Cardiac muscle cell (in vitro differentiated cells and primary cell): ENCODE data around the gene TUBA1A. TPM values are rescaled to one million over a fixed set of nuclear protein-coding genes. Genes with fewer than 3 reads are reported as not detected.
A peak's percentile ranks its signal among the peaks of the same experiment; 100 is the strongest.
"Not testable (repeated sequence)": the region's sequence is repeated elsewhere in the genome, so short reads cannot be mapped to it uniquely, and the experiment has no call there.

Source experiments
- DNase-seq, 2 donors: peaks; one replicate each; pipeline versions ENCODE4 v3.0.0 to v3.0.0-alpha.2; 2010 to 2017; ENCODE audit warnings: low read depth in 1 of 2, low spot score in 1 of 2
- H3K27ac ChIP-seq: fragments of 200-600 bp; sonication (generic); 2 replicates; pipeline ENCODE4 v1.5.1; 2016
- H3K27me3 ChIP-seq: fragments of 200-600 bp; sonication (generic); 2 replicates; pipeline ENCODE4 v1.6.0; 2016; ENCODE audit warnings: control low read depth
- H3K36me3 ChIP-seq: fragments of 200-600 bp; sonication (generic); 2 replicates; pipeline ENCODE4 v1.5.1; 2016; ENCODE audit warnings: control low read depth
- H3K4me1 ChIP-seq: fragments of 200-600 bp; sonication (generic); 2 replicates; pipeline ENCODE4 v1.8.1; 2017; ENCODE audit warnings: low read depth, mild to moderate bottlenecking, mixed run types
- H3K4me3 ChIP-seq: fragments of 200-600 bp; sonication (generic); 2 replicates; pipeline ENCODE4 v1.5.1; 2016; ENCODE audit warnings: mild to moderate bottlenecking
- H3K9me3 ChIP-seq: fragments of 200-600 bp; sonication (generic); 2 replicates; pipeline ENCODE4 v1.5.1; 2017; ENCODE audit warnings: low read depth, mild to moderate bottlenecking, control low read depth
- CTCF ChIP-seq: IDR thresholded peaks from 2 replicates; pipeline ENCODE4 v1.5.1; 2012; ENCODE audit warnings: low read depth, mild to moderate bottlenecking, low read length
- polyA plus RNA-seq: library from polyadenylated mRNA; unstranded; fragments of >200 nt; fragmentation: Nextera tagmentation; extraction: Ambion mirVana; gene quantifications from 2 replicates; pipeline ENCODE4 v1.2.1, GENCODE V29; 2016
- total RNA-seq: library from RNA; depleted of rRNA; stranded (reverse); fragments of >200 nt; gene quantifications from 2 replicates; pipeline ENCODE4 v1.2.3, GENCODE V29; 2016

TUBA1A gene
- total and polyA plus RNA-seq, 2 experiments from 2014 or later: 509 to 1,070 TPM

DNA sequence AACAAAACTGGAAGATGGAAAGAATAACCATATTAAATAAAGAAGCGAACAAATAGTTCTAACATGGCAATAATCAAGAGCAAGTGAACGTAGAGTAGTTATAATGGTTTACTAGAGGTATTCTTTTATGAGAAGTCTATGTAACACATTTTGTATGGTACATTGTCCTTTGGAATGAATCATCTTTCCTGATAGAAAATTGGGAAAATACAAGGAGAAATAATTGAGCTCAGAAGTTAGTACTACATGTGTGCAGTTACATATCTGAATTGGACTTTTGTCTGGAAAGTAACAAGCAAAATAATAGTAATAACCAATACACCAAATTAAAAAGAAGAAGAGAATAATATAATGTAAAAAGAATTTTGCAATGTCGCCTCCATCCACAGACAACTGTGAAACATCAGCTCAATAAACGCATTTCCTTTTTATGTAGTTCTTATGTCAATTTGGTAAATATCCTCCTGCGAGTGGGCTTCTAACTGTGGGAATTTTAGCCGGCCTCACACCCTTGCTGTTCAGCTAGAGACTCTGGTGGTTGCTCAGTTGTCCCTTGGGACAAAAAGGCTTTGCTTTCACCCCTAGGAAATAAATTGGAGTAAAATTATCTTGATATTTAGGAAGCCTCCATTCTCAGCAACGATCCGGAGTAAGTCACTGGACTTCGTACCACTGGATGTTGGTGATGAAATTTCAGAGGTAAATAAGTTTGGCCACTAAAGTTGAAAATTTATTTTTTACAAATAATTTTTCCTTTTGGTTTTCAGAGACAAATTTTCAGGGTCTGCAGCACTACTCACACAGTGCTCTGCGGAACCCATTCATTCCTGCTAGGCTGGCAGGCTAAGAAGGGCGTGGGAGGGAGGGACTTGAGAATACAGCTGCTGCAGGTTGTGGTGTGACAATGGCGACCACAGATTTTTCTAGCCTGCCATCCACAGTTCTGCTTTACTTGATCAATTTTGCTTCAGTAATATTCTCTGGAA, 1.1 kb upstream of the TUBA1A start:
- H3K27ac ChIP-seq: no peak overlapping the region
- H3K9me3 ChIP-seq: no peaks in the 10 kb centered on the region
- no peaks in the 10 kb centered on the region for H3K4me1 ChIP-seq
- H3K4me3 ChIP-seq: no peak overlapping the region
- TF ChIP-seq CTCF: no peak
- H3K36me3 ChIP-seq: peaks cover 7% of the 10 kb centered on the region
- H3K27me3 ChIP-seq: no peaks in the 10 kb centered on the region
- DNase-seq: no peak

- no peaks in the 10 kb centered on the region for H3K9me3 ChIP-seq
- no peak for TF ChIP-seq CTCF
- peak overlapping the region; percentile 67 for H3K27ac ChIP-seq
- H3K4me3 ChIP-seq: peak overlapping the region; percentile 87
- DNase-seq: peak; percentile 66 to 84
- peaks cover 10% of the 10 kb centered on the region for H3K36me3 ChIP-seq
- no peaks in the 10 kb centered on the region for H3K4me1 ChIP-seq
- H3K27me3 ChIP-seq: no peaks in the 10 kb centered on the region
Observed at GRCh38 chr12:49188201-49188915, 522 bp downstream of the TUBA1A start.

GRCh38 chr12:49187184-49187583, 1.7 kb downstream of the TUBA1A start:
- peak in 1 of 2 donors; percentile 54 for DNase-seq
- Histone ChIP-seq H3K27me3 (no peaks in the 10 kb centered on the region), H3K36me3 (peaks cover 10% of the 10 kb centered on the region), H3K9me3 (no peaks in the 10 kb centered on the region), H3K4me1 (no peaks in the 10 kb centered on the region), H3K27ac (no peak overlapping the region), H3K4me3 (peak overlapping the region; percentile 87)
- TF ChIP-seq CTCF: no peak

DNA sequence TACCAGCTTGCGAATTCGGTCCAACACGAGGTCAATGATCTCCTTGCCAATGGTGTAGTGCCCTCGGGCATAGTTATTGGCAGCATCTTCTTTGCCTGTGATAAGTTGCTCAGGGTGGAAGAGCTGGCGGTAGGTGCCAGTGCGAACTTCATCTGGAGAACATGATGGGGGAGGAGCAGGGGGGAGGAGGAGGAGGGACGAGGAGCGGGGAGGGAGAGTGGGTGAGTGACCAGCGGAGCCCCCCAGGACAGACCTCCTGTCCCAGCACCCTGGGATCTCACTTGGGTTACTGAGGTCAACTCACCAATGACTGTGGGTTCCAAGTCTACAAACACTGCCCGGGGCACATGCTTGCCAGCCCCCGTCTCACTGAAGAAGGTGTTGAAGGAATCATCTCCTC, 2.6 kb downstream of the TUBA1A start:
- not testable (repeated sequence) for H3K4me1 ChIP-seq, H3K27ac ChIP-seq, H3K4me3 ChIP-seq, DNase-seq, H3K27me3 ChIP-seq, H3K9me3 ChIP-seq, H3K36me3 ChIP-seq

- not testable (repeated sequence) for H3K36me3 ChIP-seq, H3K4me1 ChIP-seq, H3K9me3 ChIP-seq, H3K27ac ChIP-seq, H3K4me3 ChIP-seq, H3K27me3 ChIP-seq, DNase-seq
Observed at GRCh38 chr12:49184697-49185096, 4.2 kb downstream of the TUBA1A start.

DNA sequence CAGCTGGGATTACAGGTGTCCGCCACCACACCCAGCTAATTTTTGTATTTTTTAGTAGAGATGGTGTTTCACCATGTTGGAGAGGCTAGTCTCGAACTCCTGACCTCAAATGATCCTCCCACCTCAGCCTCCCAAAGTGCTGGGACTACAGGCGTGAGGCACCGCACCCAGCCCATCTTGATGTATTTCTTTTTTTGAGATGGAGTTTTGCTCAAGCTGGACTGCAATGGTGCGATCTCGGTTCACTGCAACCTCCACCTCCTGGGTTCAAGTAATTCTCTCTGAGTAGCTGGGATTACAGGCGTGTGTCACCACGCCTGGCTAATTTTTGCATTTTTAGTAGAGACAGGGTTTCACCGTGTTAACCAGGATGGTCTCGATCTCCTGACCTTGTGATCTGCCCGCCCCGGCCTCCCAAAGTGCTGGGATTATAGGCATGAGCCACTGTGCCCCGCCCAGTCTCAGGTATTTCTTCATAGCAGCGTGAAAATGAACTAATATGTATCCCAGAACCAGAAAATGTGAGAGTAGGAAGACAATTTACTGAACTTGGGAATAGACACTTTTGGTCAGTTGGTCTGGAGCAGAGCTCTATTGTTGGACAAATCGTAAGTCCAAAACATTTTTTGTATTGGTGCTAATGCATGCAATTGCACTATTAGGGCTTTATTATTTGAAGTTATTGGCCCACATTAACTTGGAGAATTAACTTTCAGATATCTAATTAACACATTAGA, 5.5 kb downstream of the TUBA1A start:
- H3K9me3 ChIP-seq, H3K4me3 ChIP-seq, H3K27ac ChIP-seq, H3K27me3 ChIP-seq, H3K4me1 ChIP-seq, H3K36me3 ChIP-seq: not testable (repeated sequence)
- peak in 1 of 2 donors; percentile 2 for DNase-seq
